Activated naive CD8-positive, alpha-beta T cell treated with anti-CD3 and anti-CD28 coated beads, Interleukin-2, amount 10 ng/mL, durations not matched to agents 7 days and 5 days (primary cell): ENCODE data around the gene TRAF2. TPM values are rescaled to one million over a fixed set of nuclear protein-coding genes. Genes with fewer than 3 reads are reported as not detected.

Experiments used
- ATAC-seq: fragments of 150-1000 bp; cut with Tn5 transposase; one replicate; pipeline ENCODE4 v1.10.0; 2021; ENCODE audit warnings: low read depth, moderate library complexity
- POLR2A ChIA-PET: fragments of 350-600 bp; sonication (Branson Sonifier 250); formaldehyde crosslinking; loops from one replicate; lab custom pipeline; 2021; ENCODE audit warnings: antibody characterized with exemption; lab: Charles Lee
- DNase-seq: peaks from one replicate; pipeline ENCODE4 v3.0.0; 2021
- H3K27ac Mint-ChIP-seq: one replicate; pipeline ENCODE4 v1.8.0; 2022; ENCODE audit warnings: mild to moderate bottlenecking, mixed read lengths
- H3K27me3 Mint-ChIP-seq: one replicate; pipeline ENCODE4 v1.8.0; 2022; ENCODE audit warnings: mild to moderate bottlenecking, moderate library complexity, mixed read lengths
- H3K36me3 Mint-ChIP-seq: one replicate; pipeline ENCODE4 v1.8.0; 2021; ENCODE audit warnings: mild to moderate bottlenecking, mixed read lengths
- H3K4me1 Mint-ChIP-seq: one replicate; pipeline ENCODE4 v1.8.0; 2021; ENCODE audit warnings: mixed read lengths
- H3K4me3 Mint-ChIP-seq: one replicate; pipeline ENCODE4 v1.8.0; 2022; ENCODE audit warnings: mild to moderate bottlenecking, moderate library complexity, mixed read lengths
- H3K9me3 Mint-ChIP-seq: one replicate; pipeline ENCODE4 v1.8.0; 2021; ENCODE audit warnings: mixed read lengths
- total RNA-seq, 2 experiments: library from RNA; stranded (reverse); gene quantifications; one replicate each; pipeline ENCODE4 v1.2.3, GENCODE V29; 2021

The TRAF2 gene
- total RNA-seq, 2 experiments from 2014 or later, result 44.0 to 52.1 TPM

GRCh38 chr9:136960938-136961275 is 74.6 kb downstream of the TRAF2 start:
- Mint-ChIP-seq H3K4me1 (peaks cover 12% of the 10 kb centered on the region), H3K27me3 (peaks cover 2% of the 10 kb centered on the region), H3K36me3 (peaks cover 3% of the 10 kb centered on the region), H3K4me3 (no peak overlapping the region), H3K27ac (no peak overlapping the region), H3K9me3 (peaks cover 7% of the 10 kb centered on the region)
- POLR2A ChIA-PET, result interaction anchor here (2.0 kb wide), 1 partner anchor 33 kb away, joined by 4 read pairs; no protein-coding TSS in a partner anchor
- no peak for ATAC-seq
- no peak for DNase-seq

- ATAC-seq (no peak), DNase-seq (no peak)
- Mint-ChIP-seq H3K4me1 (peaks cover 18% of the 10 kb centered on the region), H3K27me3 (peaks cover 2% of the 10 kb centered on the region), H3K9me3 (peaks cover 6% of the 10 kb centered on the region), H3K27ac (no peak overlapping the region), H3K36me3 (peaks cover 3% of the 10 kb centered on the region), H3K4me3 (no peak overlapping the region)
- POLR2A ChIA-PET, result interaction anchor here (2.0 kb wide), 1 partner anchor 32 kb away, joined by 4 read pairs; no protein-coding TSS in a partner anchor
Observed at GRCh38 chr9:136961279-136962065, 75.2 kb downstream of the TRAF2 start.

- peaks cover 2% of the 10 kb centered on the region for H3K27me3 Mint-ChIP-seq
- H3K36me3 Mint-ChIP-seq, result no peaks in the 10 kb centered on the region
- DNase-seq, result no peak
- POLR2A ChIA-PET, result interaction anchor here (2.0 kb wide), 1 partner anchor 31 kb away, joined by 4 read pairs; no protein-coding TSS in a partner anchor
- no peak for ATAC-seq
- H3K27ac Mint-ChIP-seq, result no peak overlapping the region
- no peak overlapping the region for H3K4me3 Mint-ChIP-seq
- peaks cover 19% of the 10 kb centered on the region for H3K4me1 Mint-ChIP-seq
- peaks cover 2% of the 10 kb centered on the region for H3K9me3 Mint-ChIP-seq
Observed at GRCh38 chr9:136962163-136962562, 75.8 kb downstream of the TRAF2 start.

GRCh38 chr9:136962701-136963248 is 76.5 kb downstream of the TRAF2 start:
- POLR2A ChIA-PET, result interaction anchor here (0.5 to 2.0 kb wide), 2 partner anchors 30 to 31 kb away, joined by 3 to 4 read pairs; no protein-coding TSS in a partner anchor
- no peak overlapping the region for H3K27ac Mint-ChIP-seq
- ATAC-seq (no peak), DNase-seq (no peak)
- peaks cover 19% of the 10 kb centered on the region for H3K4me1 Mint-ChIP-seq
- H3K9me3 Mint-ChIP-seq, result no peaks in the 10 kb centered on the region
- H3K4me3 Mint-ChIP-seq, result no peak overlapping the region
- no peaks in the 10 kb centered on the region for H3K36me3 Mint-ChIP-seq
- H3K27me3 Mint-ChIP-seq, result peaks cover 3% of the 10 kb centered on the region

- H3K27ac Mint-ChIP-seq, result no peak overlapping the region
- peaks cover 3% of the 10 kb centered on the region for H3K27me3 Mint-ChIP-seq
- H3K9me3 Mint-ChIP-seq, result no peaks in the 10 kb centered on the region
- no peak for ATAC-seq
- no peaks in the 10 kb centered on the region for H3K36me3 Mint-ChIP-seq
- peaks cover 19% of the 10 kb centered on the region for H3K4me1 Mint-ChIP-seq
- POLR2A ChIA-PET, result interaction anchor here (0.5 kb wide), 1 partner anchor 29 kb away, joined by 3 read pairs; no protein-coding TSS in a partner anchor
- no peak for DNase-seq
- no peak overlapping the region for H3K4me3 Mint-ChIP-seq
Observed at GRCh38 chr9:136963341-136963740, 77.0 kb downstream of the TRAF2 start.

GRCh38 chr9:136963751-136964150 is 77.4 kb downstream of the TRAF2 start:
- Mint-ChIP-seq H3K9me3 (no peaks in the 10 kb centered on the region), H3K27ac (no peak overlapping the region), H3K4me3 (no peak overlapping the region), H3K4me1 (peaks cover 19% of the 10 kb centered on the region), H3K27me3 (peaks cover 3% of the 10 kb centered on the region), H3K36me3 (no peaks in the 10 kb centered on the region)
- DNase-seq, result no peak
- POLR2A ChIA-PET, result interaction anchor here (0.5 kb wide), 1 partner anchor 29 kb away, joined by 3 read pairs; no protein-coding TSS in a partner anchor
- ATAC-seq, result no peak

- Mint-ChIP-seq H3K9me3 (no peaks in the 10 kb centered on the region), H3K27ac (no peak overlapping the region), H3K36me3 (no peaks in the 10 kb centered on the region), H3K4me1 (peaks cover 19% of the 10 kb centered on the region), H3K4me3 (no peak overlapping the region), H3K27me3 (peaks cover 3% of the 10 kb centered on the region)
- POLR2A ChIA-PET, result interaction anchor here (1.4 to 2.3 kb wide), 2 partner anchors 14 kb away, joined by 3 to 8 read pairs; no protein-coding TSS in a partner anchor
- DNase-seq (no peak), ATAC-seq (no peak)
Observed at GRCh38 chr9:136964171-136964689, 77.9 kb downstream of the TRAF2 start.

GRCh38 chr9:136964833-136965422 is 78.6 kb downstream of the TRAF2 start:
- Mint-ChIP-seq H3K4me1 (peaks cover 19% of the 10 kb centered on the region), H3K27ac (no peak overlapping the region), H3K4me3 (no peak overlapping the region), H3K36me3 (no peaks in the 10 kb centered on the region), H3K9me3 (no peaks in the 10 kb centered on the region), H3K27me3 (peaks cover 3% of the 10 kb centered on the region)
- no peak for ATAC-seq
- POLR2A ChIA-PET, result interaction anchor here (0.7 to 2.3 kb wide), 3 partner anchors 14 to 80 kb away, joined by 3 to 8 read pairs (median 4); no protein-coding TSS in a partner anchor
- no peak for DNase-seq

- DNase-seq (no peak), ATAC-seq (peak; percentile 65)
- Mint-ChIP-seq H3K4me1 (peaks cover 15% of the 10 kb centered on the region), H3K36me3 (no peaks in the 10 kb centered on the region), H3K4me3 (peak overlapping the region; percentile 72), H3K27ac (peak overlapping the region; percentile 83), H3K9me3 (no peaks in the 10 kb centered on the region), H3K27me3 (peaks cover 3% of the 10 kb centered on the region)
- POLR2A ChIA-PET, result interaction anchor here (0.6 to 2.3 kb wide), 5 partner anchors 13 to 159 kb away, joined by 3 to 8 read pairs (median 4); partner anchors contain the start of gene PAXX
Observed at GRCh38 chr9:136965771-136966484, 79.6 kb downstream of the TRAF2 start.

GRCh38 chr9:136968333-136969127 is 82.2 kb downstream of the TRAF2 start:
- H3K36me3 Mint-ChIP-seq, result no peaks in the 10 kb centered on the region
- no peak overlapping the region for H3K27ac Mint-ChIP-seq
- no peak overlapping the region for H3K4me3 Mint-ChIP-seq
- H3K9me3 Mint-ChIP-seq, result no peaks in the 10 kb centered on the region
- no peak for ATAC-seq
- peaks cover 10% of the 10 kb centered on the region for H3K4me1 Mint-ChIP-seq
- POLR2A ChIA-PET, result no interaction called here
- DNase-seq, result no peak
- peaks cover 3% of the 10 kb centered on the region for H3K27me3 Mint-ChIP-seq

GRCh38 chr9:136969150-136969549 is 82.8 kb downstream of the TRAF2 start:
- H3K36me3 Mint-ChIP-seq, result no peaks in the 10 kb centered on the region
- H3K27ac Mint-ChIP-seq, result no peak overlapping the region
- peaks cover 10% of the 10 kb centered on the region for H3K4me1 Mint-ChIP-seq
- no peak for DNase-seq
- ATAC-seq, result no peak
- H3K27me3 Mint-ChIP-seq, result peaks cover 3% of the 10 kb centered on the region
- POLR2A ChIA-PET, result no interaction called here
- no peaks in the 10 kb centered on the region for H3K9me3 Mint-ChIP-seq
- H3K4me3 Mint-ChIP-seq, result no peak overlapping the region

- Mint-ChIP-seq H3K4me1 (peaks cover 10% of the 10 kb centered on the region), H3K27ac (no peak overlapping the region), H3K27me3 (peaks cover 3% of the 10 kb centered on the region), H3K4me3 (no peak overlapping the region), H3K36me3 (no peaks in the 10 kb centered on the region), H3K9me3 (no peaks in the 10 kb centered on the region)
- no peak for DNase-seq
- ATAC-seq, result no peak
- POLR2A ChIA-PET, result no interaction called here
Observed at GRCh38 chr9:136969774-136970173, 83.5 kb downstream of the TRAF2 start.
